DMS53 treated with DMSO at 0.1 percent for 48 hours (cell line): ENCODE data around the gene TTC21A.

Experiments
- DNase-seq: peaks from one replicate; lab custom pipeline; 2025; ENCODE audit not compliant: unreplicated experiment; lab: John Stamatoyannopoulos, UW

The TTC21A gene

GRCh38 chr3:39097716-39098472 lies 9.6 kb upstream of the TTC21A start:
- DNase-seq, result no peak

GRCh38 chr3:39098473-39099000 lies 8.9 kb upstream of the TTC21A start:
- no peak for DNase-seq

- DNase-seq, result no peak
These were observed 8.2 kb upstream of the TTC21A start for GRCh38 chr3:39099242-39099641.

- DNase-seq, result no peak
These were observed 7.6 kb upstream of the TTC21A start for GRCh38 chr3:39099738-39100499.

- no peak for DNase-seq
These were observed 7.0 kb upstream of the TTC21A start for GRCh38 chr3:39100500-39100886.

- DNase-seq, result no peak
These were observed 6.3 kb upstream of the TTC21A start for GRCh38 chr3:39101022-39101689.

- DNase-seq, result no peak
These were observed 4.8 kb upstream of the TTC21A start for GRCh38 chr3:39102504-39103323.

GRCh38 chr3:39103324-39103693 lies 4.2 kb upstream of the TTC21A start:
- no peak for DNase-seq

- DNase-seq, result no peak
These were observed 3.5 kb upstream of the TTC21A start for GRCh38 chr3:39103791-39104552.

GRCh38 chr3:39104961-39105686 lies 2.4 kb upstream of the TTC21A start:
- no peak for DNase-seq

- DNase-seq, result no peak
These were observed 1.8 kb upstream of the TTC21A start for GRCh38 chr3:39105687-39106063.

GRCh38 chr3:39106281-39106811 lies 1.1 kb upstream of the TTC21A start:
- no peak for DNase-seq

GRCh38 chr3:39106851-39107387 lies 561 bp upstream of the TTC21A start:
- DNase-seq, result no peak

- no peak for DNase-seq
These were observed 775 bp downstream of the TTC21A start for GRCh38 chr3:39108200-39108710.

GRCh38 chr3:39109086-39109485 lies 1.6 kb downstream of the TTC21A start:
- no peak for DNase-seq

- no peak for DNase-seq
These were observed 2.7 kb downstream of the TTC21A start for GRCh38 chr3:39110041-39110639.

- DNase-seq, result no peak
These were observed 4.6 kb downstream of the TTC21A start for GRCh38 chr3:39112113-39112512.

- no peak for DNase-seq
These were observed 5.1 kb downstream of the TTC21A start for GRCh38 chr3:39112535-39112934.
